AG09309 (cell line): ENCODE measurements around the gene NTNG1.

Source experiments
- DNase-seq: peaks from one replicate; pipeline ENCODE4 v3.0.0-alpha.2; 2010; ENCODE audit warnings: low read depth
- H3K4me3 ChIP-seq: 2 replicates; pipeline ENCODE4 v1.5.1; 2011; ENCODE audit warnings: mild to moderate bottlenecking, low read depth, low read length, moderate library complexity; ENCODE audit not compliant: control insufficient read depth
- TF ChIP-seq, protein P1 (sequence below): IDR thresholded peaks from 2 replicates; pipeline ENCODE4 v1.5.1; 2011; ENCODE audit warnings: mild to moderate bottlenecking, low read depth, low read length, inconsistent platforms; ENCODE audit not compliant: insufficient read depth, control insufficient read depth; ENCODE audit errors: missing control alignments

Gene NTNG1

DNA sequence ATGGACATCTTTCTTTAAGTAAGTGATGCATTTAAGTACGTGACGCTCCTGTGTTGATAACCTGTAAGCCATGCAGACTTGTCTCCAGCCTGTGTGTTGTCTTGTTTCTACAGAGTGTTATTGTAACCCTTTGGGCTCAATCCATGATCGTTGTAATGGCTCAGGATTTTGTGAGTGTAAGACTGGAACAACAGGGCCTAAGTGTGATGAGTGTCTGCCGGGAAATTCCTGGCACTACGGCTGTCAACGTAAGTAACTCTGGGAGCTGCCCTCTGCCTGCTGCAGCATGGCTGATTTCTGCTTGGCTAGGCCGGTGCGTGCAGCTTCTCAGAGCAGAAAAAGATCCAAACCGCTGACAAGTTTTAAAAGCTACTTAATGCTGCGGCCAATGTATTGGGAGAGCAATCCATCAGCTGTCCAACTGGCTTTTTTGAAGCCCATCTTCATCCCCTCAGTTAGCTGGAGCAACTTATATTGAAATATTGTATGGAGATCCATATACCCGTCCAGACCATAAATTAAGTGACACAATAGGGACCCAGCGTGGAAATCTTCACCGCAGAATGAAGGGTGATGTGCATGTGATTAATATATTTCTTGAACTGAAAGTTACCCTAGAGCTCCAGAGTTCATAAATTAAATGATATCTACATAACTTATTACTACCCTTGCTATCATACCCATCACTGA lies 295.9 kb downstream of the NTNG1 start:
- no peak for DNase-seq
- H3K4me3 ChIP-seq = no peak overlapping the region
- TF ChIP-seq, protein P1, sequence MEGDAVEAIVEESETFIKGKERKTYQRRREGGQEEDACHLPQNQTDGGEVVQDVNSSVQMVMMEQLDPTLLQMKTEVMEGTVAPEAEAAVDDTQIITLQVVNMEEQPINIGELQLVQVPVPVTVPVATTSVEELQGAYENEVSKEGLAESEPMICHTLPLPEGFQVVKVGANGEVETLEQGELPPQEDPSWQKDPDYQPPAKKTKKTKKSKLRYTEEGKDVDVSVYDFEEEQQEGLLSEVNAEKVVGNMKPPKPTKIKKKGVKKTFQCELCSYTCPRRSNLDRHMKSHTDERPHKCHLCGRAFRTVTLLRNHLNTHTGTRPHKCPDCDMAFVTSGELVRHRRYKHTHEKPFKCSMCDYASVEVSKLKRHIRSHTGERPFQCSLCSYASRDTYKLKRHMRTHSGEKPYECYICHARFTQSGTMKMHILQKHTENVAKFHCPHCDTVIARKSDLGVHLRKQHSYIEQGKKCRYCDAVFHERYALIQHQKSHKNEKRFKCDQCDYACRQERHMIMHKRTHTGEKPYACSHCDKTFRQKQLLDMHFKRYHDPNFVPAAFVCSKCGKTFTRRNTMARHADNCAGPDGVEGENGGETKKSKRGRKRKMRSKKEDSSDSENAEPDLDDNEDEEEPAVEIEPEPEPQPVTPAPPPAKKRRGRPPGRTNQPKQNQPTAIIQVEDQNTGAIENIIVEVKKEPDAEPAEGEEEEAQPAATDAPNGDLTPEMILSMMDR = no peak

GRCh38 chr1:107439567-107439966 lies 298.7 kb downstream of the NTNG1 start:
- DNase-seq = no peak
- TF ChIP-seq, protein P1 = no peak
- H3K4me3 ChIP-seq = no peak overlapping the region

- TF ChIP-seq, protein P1 = no peak
- H3K4me3 ChIP-seq = no peak overlapping the region
- no peak for DNase-seq
Measured at GRCh38 chr1:107442551-107442950, 301.7 kb downstream of the NTNG1 start.

- no peak overlapping the region for H3K4me3 ChIP-seq
- TF ChIP-seq, protein P1 = no peak
- DNase-seq = no peak
Measured at GRCh38 chr1:107443027-107443426, 302.2 kb downstream of the NTNG1 start.

DNA sequence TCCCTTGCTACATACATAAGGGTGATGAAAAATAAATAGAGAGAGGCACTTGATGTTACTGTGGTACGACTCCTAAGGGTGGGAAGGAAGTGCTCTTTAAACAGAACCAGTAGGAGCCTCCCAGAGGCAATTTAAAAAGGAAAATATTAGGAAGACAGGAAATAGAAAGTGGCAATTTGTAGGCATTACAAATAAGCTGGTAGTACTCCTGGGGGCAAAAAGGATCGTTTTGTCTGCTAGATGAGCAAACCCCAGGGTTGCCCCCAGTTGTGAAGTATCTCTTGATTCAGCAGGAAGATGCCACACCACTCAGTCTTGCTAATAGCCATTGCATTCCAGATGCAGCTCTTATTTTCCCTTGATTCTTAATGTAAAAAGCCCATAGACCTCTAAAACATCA lies 303.0 kb downstream of the NTNG1 start:
- no peak overlapping the region for H3K4me3 ChIP-seq
- TF ChIP-seq, protein P1 = no peak

GRCh38 chr1:107444302-107444701 lies 303.5 kb downstream of the NTNG1 start:
- TF ChIP-seq, protein P1 = no peak
- no peak overlapping the region for H3K4me3 ChIP-seq
- no peak for DNase-seq

More for the DNA sequence above, 303.0 kb downstream of the NTNG1 start:
- no peak for DNase-seq

- no peak for DNase-seq
- TF ChIP-seq, protein P1 = no peak
- no peak overlapping the region for H3K4me3 ChIP-seq
Measured at GRCh38 chr1:107449326-107449725, 308.5 kb downstream of the NTNG1 start.
